ENCODE data around the gene ERC2. TPM values are rescaled to one million over a fixed set of nuclear protein-coding genes. Genes with fewer than 3 reads are reported as not detected.

The ERC2 gene
- total RNA-seq, 1 donor from 2014 or later: 0.99 TPM

- TF ChIP-seq CTCF (IDR thresholded peaks at IDR 0.05; ENCODE audit: borderline replicate concordance): no peak
- no peaks in the 10 kb centered on the region for H3K4me1 ChIP-seq
- intact Hi-C loops (cut with micrococcal nuclease): no loop called here
- H3K4me3 ChIP-seq: no peak overlapping the region
- no peaks in the 10 kb centered on the region for H3K36me3 ChIP-seq
- H3K9me3 ChIP-seq (replicated peaks): no peaks in the 10 kb centered on the region
- no peak for DNase-seq
- no peak overlapping the region for H3K27ac ChIP-seq (replicated peaks)
- peaks cover 17% of the 10 kb centered on the region for H3K27me3 ChIP-seq (ENCODE audit: low read depth)
These were observed 408.5 kb downstream of the ERC2 start for GRCh38 chr3:56059731-56060130.

GRCh38 chr3:56055951-56056350 lies 412.3 kb downstream of the ERC2 start:
- no peaks in the 10 kb centered on the region for H3K36me3 ChIP-seq
- H3K27me3 ChIP-seq (ENCODE audit: low read depth): peaks cover 14% of the 10 kb centered on the region
- intact Hi-C loops (cut with micrococcal nuclease): no loop called here
- H3K4me1 ChIP-seq: no peaks in the 10 kb centered on the region
- no peak for TF ChIP-seq CTCF (IDR thresholded peaks at IDR 0.05; ENCODE audit: borderline replicate concordance)
- H3K9me3 ChIP-seq (replicated peaks): no peaks in the 10 kb centered on the region
- H3K4me3 ChIP-seq: no peak overlapping the region
- H3K27ac ChIP-seq (replicated peaks): no peak overlapping the region
- no peak for DNase-seq

- no peak for DNase-seq
- intact Hi-C loops (cut with micrococcal nuclease): no loop called here
- Histone ChIP-seq H3K36me3 (no peaks in the 10 kb centered on the region), H3K4me3 (no peak overlapping the region), H3K27ac (replicated peaks) (no peak overlapping the region), H3K9me3 (replicated peaks) (no peaks in the 10 kb centered on the region), H3K27me3 (ENCODE audit: low read depth) (peaks cover 18% of the 10 kb centered on the region), H3K4me1 (no peaks in the 10 kb centered on the region)
- no peak for TF ChIP-seq CTCF (IDR thresholded peaks at IDR 0.05; ENCODE audit: borderline replicate concordance)
These were observed 412.7 kb downstream of the ERC2 start for GRCh38 chr3:56055546-56055945.

- TF ChIP-seq CTCF (IDR thresholded peaks at IDR 0.05; ENCODE audit: borderline replicate concordance): no peak
- H3K27me3 ChIP-seq (ENCODE audit: low read depth): peaks cover 25% of the 10 kb centered on the region
- H3K4me1 ChIP-seq: no peaks in the 10 kb centered on the region
- H3K27ac ChIP-seq (replicated peaks): no peak overlapping the region
- no peaks in the 10 kb centered on the region for H3K36me3 ChIP-seq
- no peak overlapping the region for H3K4me3 ChIP-seq
- no peaks in the 10 kb centered on the region for H3K9me3 ChIP-seq (replicated peaks)
- intact Hi-C loops (cut with micrococcal nuclease): no loop called here
- DNase-seq: no peak
These were observed 413.4 kb downstream of the ERC2 start for GRCh38 chr3:56054844-56055243.

GRCh38 chr3:56053727-56054126 lies 414.5 kb downstream of the ERC2 start:
- no peak for DNase-seq
- H3K27me3 ChIP-seq (ENCODE audit: low read depth): peaks cover 30% of the 10 kb centered on the region
- no peak overlapping the region for H3K4me3 ChIP-seq
- no peak overlapping the region for H3K27ac ChIP-seq (replicated peaks)
- no peak for TF ChIP-seq CTCF (IDR thresholded peaks at IDR 0.05; ENCODE audit: borderline replicate concordance)
- intact Hi-C loops (cut with micrococcal nuclease): no loop called here
- no peaks in the 10 kb centered on the region for H3K4me1 ChIP-seq
- H3K9me3 ChIP-seq (replicated peaks): no peaks in the 10 kb centered on the region
- no peaks in the 10 kb centered on the region for H3K36me3 ChIP-seq

- Histone ChIP-seq H3K4me3 (no peak overlapping the region), H3K4me1 (no peaks in the 10 kb centered on the region), H3K9me3 (replicated peaks) (no peaks in the 10 kb centered on the region), H3K27me3 (ENCODE audit: low read depth) (peaks cover 41% of the 10 kb centered on the region), H3K36me3 (no peaks in the 10 kb centered on the region), H3K27ac (replicated peaks) (no peak overlapping the region)
- DNase-seq: no peak
- intact Hi-C loops (cut with micrococcal nuclease): no loop called here
- no peak for TF ChIP-seq CTCF (IDR thresholded peaks at IDR 0.05; ENCODE audit: borderline replicate concordance)
These were observed 416.1 kb downstream of the ERC2 start for GRCh38 chr3:56052188-56052587.
